ENCODE measurements around the gene WWTR1. TPM values are rescaled to one million over a fixed set of nuclear protein-coding genes. Genes with fewer than 3 reads are reported as not detected.

WWTR1 gene
- total RNA-seq = 46.2 and 112 TPM in 2 replicates

DNA sequence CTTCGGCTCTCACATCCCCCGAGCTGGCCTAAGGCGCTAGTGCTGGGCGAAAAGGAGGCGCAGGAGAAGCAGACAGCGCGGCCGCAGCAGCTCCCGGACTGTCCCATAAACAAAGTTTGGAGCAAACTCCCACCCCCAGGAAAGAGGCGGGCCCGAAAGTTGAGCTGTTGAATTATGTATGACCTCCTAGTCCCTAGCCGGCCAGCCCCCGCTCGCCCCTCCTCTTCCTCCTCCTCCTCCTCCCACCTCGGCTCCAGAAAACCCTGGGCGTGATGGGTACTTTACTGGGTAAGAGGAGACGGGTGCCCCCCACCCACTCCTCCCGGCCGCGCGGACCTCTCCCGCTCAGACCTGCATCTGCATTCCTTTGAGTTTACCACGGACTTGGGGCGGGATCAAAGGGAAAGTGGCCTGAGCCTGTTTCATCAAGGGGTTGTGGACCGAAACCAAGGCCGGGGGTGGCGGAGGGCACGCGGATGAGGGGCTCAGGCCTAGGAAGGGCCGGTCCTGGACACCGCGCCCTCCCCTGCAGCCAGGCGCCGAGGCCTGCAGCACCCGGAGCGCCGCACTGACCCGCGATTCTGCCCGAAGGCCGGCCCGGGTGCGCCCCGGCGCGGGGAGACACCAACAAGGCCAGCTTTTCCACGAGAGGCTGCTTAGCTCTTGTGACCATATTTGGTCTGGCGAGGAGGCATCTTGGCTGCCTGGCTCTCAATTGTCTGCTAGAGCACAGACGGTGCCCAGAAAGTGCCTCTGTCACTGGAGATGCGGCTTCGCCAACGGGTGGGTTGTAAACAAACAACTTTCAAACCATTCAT is at the start of gene WWTR1:
WWTR1 (minus strand) TSS at position 100 of the 818 bp plus-strand sequence. CDS start 719 bp downstream, outside the sequence.

GRCh38 chr3:149474250-149474817 is 183.5 kb downstream of the WWTR1 start, which contains the start of gene TM4SF4:
TM4SF4 (plus strand) TSS chr3:149474697; CDS start chr3:149474878, 181 bp downstream.

Other genes with a start within 250 kb of the WWTR1 start
- not detected in 2 replicates for gene TM4SF4, start 183.3 kb downstream of the WWTR1 start, total RNA-seq
- gene COMMD2, start 94.5 kb upstream of the WWTR1 start, total RNA-seq = 20.6 and 24.4 TPM in 2 replicates
- not detected in 2 replicates for gene ANKUB1, start 134.5 kb upstream of the WWTR1 start, total RNA-seq
- gene RNF13, start 155.2 kb upstream of the WWTR1 start, total RNA-seq = 33.9 and 62.0 TPM in 2 replicates

All from epithelial cell of alveolus of lung (primary cell).